AG08396 (cell line): ENCODE measurements around the gene CPNE2.

Experiments used
- DNase-seq: peaks from one replicate; pipeline ENCODE4 v3.0.0; 2012; ENCODE audit warnings: low spot score, mixed read lengths

The CPNE2 gene

GRCh38 chr16:57194512-57194911 is 102.1 kb downstream of the CPNE2 start:
- peak; percentile 84 for DNase-seq

GRCh38 chr16:57196286-57196685 is 103.9 kb downstream of the CPNE2 start:
- no peak for DNase-seq

GRCh38 chr16:57196753-57197152 is 104.4 kb downstream of the CPNE2 start:
- no peak for DNase-seq
